Caco-2 (cell line): ENCODE data around the gene TMEM80. TPM values are rescaled to one million over a fixed set of nuclear protein-coding genes. Genes with fewer than 3 reads are reported as not detected.

Experiments
- BruUV-seq: library from RNA; stranded (reverse); fragments of 400-500 nt; replicated peaks from 2 replicates; lab custom pipeline; 2021; lab: Mats Ljungman, UMichigan
- CTCF ChIA-PET: fragments of 300-600 bp; sonication (Branson Sonifier 250); formaldehyde crosslinking; loops from one replicate; lab custom pipeline; 2022; ENCODE audit warnings: antibody characterized with exemption; lab: Charles Lee
- POLR2A ChIA-PET: fragments of 300-600 bp; sonication (Branson Sonifier 250); formaldehyde crosslinking; loops from one replicate; lab custom pipeline; 2022; ENCODE audit warnings: antibody characterized with exemption; lab: Charles Lee
- DNase-seq, 2 experiments: peaks; one replicate each; pipeline versions ENCODE4 v3.0.0 to v3.0.0-alpha.2; 2020 to 2022
- H3K27me3 ChIP-seq: replicated peaks from 2 replicates; pipeline ENCODE4 v1.6.0; 2011; ENCODE audit warnings: low read length; ENCODE audit not compliant: control insufficient read depth, insufficient read depth
- H3K36me3 ChIP-seq: 2 replicates; pipeline ENCODE4 v1.5.1; 2011; ENCODE audit warnings: low read length; ENCODE audit not compliant: control insufficient read depth, insufficient read depth
- H3K4me1 ChIP-seq: fragments of 250-450 bp; sonication (Bioruptor Pico); 2 replicates; pipeline ENCODE4 v1.5.1; 2020; ENCODE audit warnings: mild to moderate bottlenecking
- H3K4me3 ChIP-seq: 2 replicates; pipeline ENCODE4 v1.5.1; 2011; ENCODE audit warnings: low read depth, mild to moderate bottlenecking, control low read depth, low read length
- H3K9me3 ChIP-seq: fragments of 250-450 bp; sonication (Bioruptor Pico); 2 replicates; pipeline ENCODE4 v1.5.1; 2020; ENCODE audit warnings: mild to moderate bottlenecking, moderate library complexity
- H3K27ac Mint-ChIP-seq: one replicate; pipeline ENCODE4 v1.8.0; 2022; ENCODE audit warnings: mixed read lengths; ENCODE audit not compliant: unreplicated experiment
- H3K27me3 Mint-ChIP-seq: one replicate; pipeline ENCODE4 v1.8.0; 2022; ENCODE audit warnings: mixed read lengths; ENCODE audit not compliant: insufficient read depth, unreplicated experiment
- H3K36me3 Mint-ChIP-seq: one replicate; pipeline ENCODE4 v1.8.0; 2022; ENCODE audit warnings: mild to moderate bottlenecking, mixed read lengths; ENCODE audit not compliant: insufficient read depth, unreplicated experiment
- H3K4me1 Mint-ChIP-seq: one replicate; pipeline ENCODE4 v1.8.0; 2022; ENCODE audit warnings: low read depth, mixed read lengths; ENCODE audit not compliant: unreplicated experiment
- H3K4me3 Mint-ChIP-seq: one replicate; pipeline ENCODE4 v1.8.0; 2022; ENCODE audit warnings: mild to moderate bottlenecking, moderate library complexity, mixed read lengths; ENCODE audit not compliant: unreplicated experiment
- H3K9me3 Mint-ChIP-seq: one replicate; pipeline ENCODE4 v1.8.0; 2022; ENCODE audit warnings: mixed read lengths; ENCODE audit not compliant: unreplicated experiment
- CTCF ChIP-seq, 2 experiments: fragments of 200-600 bp in 1 of 2; IDR thresholded peaks; 1 replicate in 1 of 2; 2 replicates in 1 of 2; pipeline versions ENCODE4 v1.5.1 to v1.8.0; 2011 to 2022; ENCODE audit warnings: antibody characterized with exemption in 1 of 2, control low read depth in 1 of 2, inconsistent platforms in 1 of 2, low read depth in 1 of 2, low read length in 1 of 2, mild to moderate bottlenecking in 1 of 2, moderate library complexity in 1 of 2; ENCODE audit not compliant: insufficient read depth in 1 of 2, severe bottlenecking in 1 of 2, unreplicated experiment in 1 of 2
- intact Hi-C: fragments of 100-400 bp; cut with micrococcal nuclease; formaldehyde crosslinking; loops from one replicate; pipeline ENCODE4 v1.10.0; 2022; ENCODE audit not compliant: unreplicated experiment
- total RNA-seq: library from RNA; stranded (reverse); gene quantifications from 2 replicates; pipeline ENCODE4 v1.2.3, GENCODE V29; 2022

The TMEM80 gene
- total RNA-seq, 1 experiment from 2014 or later: 74.7 TPM

DNA sequence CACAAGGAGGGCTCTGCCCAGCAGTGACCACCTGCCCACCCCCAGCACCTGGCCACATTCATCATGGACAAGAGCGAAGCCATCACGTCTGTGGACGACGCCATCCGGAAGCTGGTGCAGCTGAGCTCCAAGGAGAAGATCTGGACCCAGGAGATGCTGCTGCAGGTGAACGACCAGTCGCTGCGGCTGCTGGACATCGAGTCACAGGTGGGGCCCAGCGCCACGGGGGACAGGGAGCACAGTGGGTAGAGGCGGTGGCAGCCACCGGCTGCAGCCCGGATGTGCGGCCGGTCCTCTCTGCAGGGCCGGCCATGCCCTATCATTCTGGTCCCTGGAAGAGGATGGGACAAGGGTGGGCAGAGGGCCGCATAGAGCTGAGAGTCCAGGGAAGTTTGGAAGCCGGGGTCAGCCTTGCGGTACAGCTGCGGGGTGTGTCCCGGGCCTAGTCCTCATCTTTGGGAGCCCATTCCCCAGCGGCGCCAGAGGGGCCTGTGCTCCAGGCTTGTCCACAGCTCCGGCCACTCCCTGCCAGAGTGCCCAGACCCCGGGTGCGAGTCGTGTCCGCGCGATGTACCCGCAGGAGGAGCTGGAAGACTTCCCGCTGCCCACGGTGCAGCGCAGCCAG is 24.5 kb downstream of the TMEM80 start:
- DNase-seq: no peak
- no peak for TF ChIP-seq CTCF (IDR thresholded peaks at IDR 0.05; ENCODE audit: insufficient read depth in 1 of 2, low read depth in 1 of 2, low read length in 1 of 2, severe bottlenecking in 1 of 2, unreplicated experiment in 1 of 2)
- H3K9me3 Mint-ChIP-seq: no peaks in the 10 kb centered on the region
- CTCF ChIA-PET: no interaction called here
- no peaks in the 10 kb centered on the region for H3K9me3 ChIP-seq
- POLR2A ChIA-PET: interaction anchor here (0.9 kb wide), 1 partner anchor 26 kb away, joined by 5 read pairs; no protein-coding TSS in a partner anchor
- no TSS peak for BruUV-seq
- H3K27me3 ChIP-seq: no peaks in the 10 kb centered on the region
- peaks cover 2% of the 10 kb centered on the region; the same call in 1 of the 2 replicates for H3K4me1 ChIP-seq
- peaks cover 4% of the 10 kb centered on the region for H3K4me1 Mint-ChIP-seq
- intact Hi-C loops: loop anchor here (10.0 kb wide), 1 partner anchor 165 kb away; no protein-coding TSS in a partner anchor
- H3K36me3 ChIP-seq: peaks cover 7% of the 10 kb centered on the region
- no peaks in the 10 kb centered on the region for H3K27me3 Mint-ChIP-seq
- H3K36me3 Mint-ChIP-seq: peaks cover 79% of the 10 kb centered on the region
- H3K4me3 Mint-ChIP-seq: no peak overlapping the region
- H3K4me3 ChIP-seq: no peak overlapping the region
- peak overlapping the region; percentile 79 for H3K27ac Mint-ChIP-seq

DNA sequence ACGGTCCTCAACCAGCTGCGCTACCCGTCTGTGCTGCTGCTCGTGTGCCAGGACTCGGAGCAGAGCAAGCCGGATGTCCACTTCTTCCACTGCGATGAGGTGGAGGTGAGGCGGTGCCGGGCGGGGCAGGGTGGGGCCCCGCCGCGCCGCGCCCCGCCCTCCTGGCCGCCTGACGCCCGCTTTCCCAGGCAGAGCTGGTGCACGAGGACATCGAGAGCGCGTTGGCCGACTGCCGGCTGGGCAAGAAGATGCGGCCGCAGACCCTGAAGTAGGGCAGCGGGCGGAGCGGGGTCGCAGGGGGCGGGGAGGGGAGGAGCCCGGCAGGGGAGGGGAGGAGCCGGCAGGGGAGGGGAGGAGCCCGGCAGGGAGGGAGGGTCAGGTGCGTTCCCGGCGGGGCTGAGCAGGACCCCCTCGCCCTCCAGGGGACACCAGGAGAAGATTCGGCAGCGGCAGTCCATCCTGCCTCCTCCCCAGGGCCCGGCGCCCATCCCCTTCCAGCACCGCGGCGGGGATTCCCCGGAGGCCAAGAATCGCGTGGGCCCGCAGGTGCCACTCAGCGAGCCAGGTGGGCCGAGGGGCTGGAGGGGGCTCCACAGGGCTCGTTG is 25.1 kb downstream of the TMEM80 start:
- Histone ChIP-seq H3K4me1 (no peaks in the 10 kb centered on the region), H3K9me3 (no peaks in the 10 kb centered on the region), H3K27me3 (no peaks in the 10 kb centered on the region), H3K36me3 (peaks cover 7% of the 10 kb centered on the region), H3K4me3 (no peak overlapping the region)
- CTCF ChIA-PET: no interaction called here
- no TSS peak for BruUV-seq
- Mint-ChIP-seq H3K27me3 (no peaks in the 10 kb centered on the region), H3K36me3 (peaks cover 79% of the 10 kb centered on the region), H3K9me3 (no peaks in the 10 kb centered on the region), H3K4me1 (no peaks in the 10 kb centered on the region), H3K27ac (no peak overlapping the region), H3K4me3 (no peak overlapping the region)
- no peak for TF ChIP-seq CTCF (IDR thresholded peaks at IDR 0.05; ENCODE audit: insufficient read depth in 1 of 2, low read depth in 1 of 2, low read length in 1 of 2, severe bottlenecking in 1 of 2, unreplicated experiment in 1 of 2)
- POLR2A ChIA-PET: no interaction called here
- no peak for DNase-seq
- intact Hi-C loops: loop anchor here (10.0 kb wide), 1 partner anchor 166 kb away; no protein-coding TSS in a partner anchor

- Mint-ChIP-seq H3K36me3 (peaks cover 77% of the 10 kb centered on the region), H3K27me3 (no peaks in the 10 kb centered on the region), H3K9me3 (no peaks in the 10 kb centered on the region), H3K4me1 (no peaks in the 10 kb centered on the region), H3K27ac (peak overlapping the region; percentile 42), H3K4me3 (no peak overlapping the region)
- intact Hi-C loops: loop anchor here (10.0 kb wide), 1 partner anchor 166 kb away; no protein-coding TSS in a partner anchor
- POLR2A ChIA-PET: no interaction called here
- DNase-seq: no peak
- TSS peak; percentile 17 for BruUV-seq
- Histone ChIP-seq H3K4me1 (no peaks in the 10 kb centered on the region), H3K27me3 (no peaks in the 10 kb centered on the region), H3K36me3 (peaks cover 7% of the 10 kb centered on the region), H3K4me3 (no peak overlapping the region), H3K9me3 (no peaks in the 10 kb centered on the region)
- TF ChIP-seq CTCF (IDR thresholded peaks at IDR 0.05; ENCODE audit: insufficient read depth in 1 of 2, low read depth in 1 of 2, low read length in 1 of 2, severe bottlenecking in 1 of 2, unreplicated experiment in 1 of 2): no peak
- CTCF ChIA-PET: interaction anchor here (1.3 kb wide), 1 partner anchor 167 kb away, joined by 6 read pairs; no protein-coding TSS in a partner anchor
Observed at GRCh38 chr11:721247-721740, 25.7 kb downstream of the TMEM80 start.
